GM12878 (cell line): ENCODE data around the gene ENAH. TPM values are rescaled to one million over a fixed set of nuclear protein-coding genes. Genes with fewer than 3 reads are reported as not detected.

Experiments used
- ATAC-seq: fragments of 200-7000 bp; cut with Tn5 transposase; 3 replicates; pipeline ENCODE4 v1.9.1; 2020; ENCODE audit warnings: mild to moderate bottlenecking, moderate library complexity
- BruUV-seq: library from RNA; stranded (reverse); fragments of 400-500 nt; replicated peaks from 2 replicates; lab custom pipeline; 2021; lab: Mats Ljungman, UMichigan
- CTCF ChIA-PET: fragments of 300-600 bp; sonication (Branson Sonifier 250); formaldehyde crosslinking; extraction: SDS; loops from one replicate; lab custom pipeline; 2021; ENCODE audit warnings: inconsistent platforms; lab: Yijun Ruan, JAX
- POLR2A ChIA-PET: fragments of 350-600 bp; formaldehyde crosslinking; extraction: SDS; loops from one replicate; lab custom pipeline; 2021; ENCODE audit warnings: inconsistent platforms; lab: Charles Lee
- RAD21 ChIA-PET: fragments of 300-600 bp; sonication (Branson Sonifier 250); formaldehyde crosslinking; loops from one replicate; lab custom pipeline; 2023; ENCODE audit warnings: antibody characterized with exemption; ENCODE audit not compliant: unreplicated experiment; lab: Charles Lee
- SMC1A ChIA-PET: fragments of 300-600 bp; sonication (Branson Sonifier 250); formaldehyde crosslinking; loops from one replicate; lab custom pipeline; 2023; ENCODE audit not compliant: unreplicated experiment, uncharacterized antibody; lab: Charles Lee
- DNase-seq: peaks from one replicate; pipeline ENCODE4 v3.0.0-alpha.2; 2011; ENCODE audit warnings: low read depth, low spot score
- FAIRE-seq: peaks from 3 replicates; lab custom pipeline; 2011; peaks lifted over from hg19 to GRCh38; lab: Jason Lieb, UNC
- H2AFZ ChIP-seq: 2 replicates; pipeline ENCODE4 v1.6.0; 2011; ENCODE audit warnings: low read depth, low read length, control low read depth; ENCODE audit not compliant: control insufficient read depth
- H3K27ac ChIP-seq: 2 replicates; pipeline ENCODE4 v1.5.1; 2011; ENCODE audit warnings: control low read depth; ENCODE audit not compliant: control insufficient read depth, insufficient read depth
- H3K27me3 ChIP-seq, 2 experiments: replicated peaks in 1 of 2; 2 replicates each; pipeline versions ENCODE4 v1.6.0 to v1.6.1; 2011; ENCODE audit warnings: low read length in 1 of 2; ENCODE audit not compliant: control insufficient read depth in 2 of 2, insufficient read depth in 2 of 2
- H3K36me3 ChIP-seq, 2 experiments: 2 replicates each; pipeline ENCODE4 v1.5.1; 2011; ENCODE audit warnings: low read length in 1 of 2; ENCODE audit not compliant: control insufficient read depth in 2 of 2, insufficient read depth in 2 of 2
- H3K4me1 ChIP-seq: 2 replicates; pipeline ENCODE4 v1.6.1; 2011; ENCODE audit warnings: mild to moderate bottlenecking, low read length, moderate library complexity, mixed read lengths; ENCODE audit not compliant: control insufficient read depth, insufficient read depth
- H3K4me2 ChIP-seq: 2 replicates; pipeline ENCODE4 v1.6.0; 2011; ENCODE audit warnings: control low read depth; ENCODE audit not compliant: control insufficient read depth, insufficient read depth
- H3K4me3 ChIP-seq: fragments of 200-600 bp; sonication (generic); 2 replicates; pipeline ENCODE4 v1.5.1; 2016
- H3K79me2 ChIP-seq: 2 replicates; pipeline ENCODE4 v1.6.0; 2011; ENCODE audit warnings: low read length; ENCODE audit not compliant: control insufficient read depth, insufficient read depth
- H3K9ac ChIP-seq: 2 replicates; pipeline ENCODE4 v1.8.0; 2011; ENCODE audit warnings: low read length, control low read depth, mixed read lengths; ENCODE audit not compliant: control insufficient read depth, insufficient read depth
- H3K9me3 ChIP-seq: replicated peaks from 3 replicates; pipeline ENCODE4 v1.5.1; 2011; ENCODE audit warnings: mild to moderate bottlenecking, low read length; ENCODE audit not compliant: control insufficient read depth, insufficient read depth
- H4K20me1 ChIP-seq: 2 replicates; pipeline ENCODE4 v1.6.0; 2011; ENCODE audit not compliant: control insufficient read depth, insufficient read depth
- BCL11A ChIP-seq: IDR thresholded peaks from 2 replicates; pipeline ENCODE4 v1.6.1; 2011; ENCODE audit warnings: low read depth, low read length
- CHD2 ChIP-seq: IDR thresholded peaks from 2 replicates; pipeline ENCODE4 v1.6.1; 2011; ENCODE audit warnings: low read depth, low read length, improper control_type of control experiment, borderline replicate concordance
- ELK1 ChIP-seq: IDR thresholded peaks from 2 replicates; pipeline ENCODE4 v1.6.1; 2012; ENCODE audit warnings: low read depth, low read length, improper control_type of control experiment
- HDAC6 ChIP-seq: fragments of 200-600 bp; sonication (generic); IDR thresholded peaks from one replicate; pipeline ENCODE4 v1.8.0; 2017; ENCODE audit warnings: antibody characterized with exemption; ENCODE audit not compliant: unreplicated experiment
- MTA3 ChIP-seq: IDR thresholded peaks from 2 replicates; pipeline ENCODE4 v1.6.1; 2012; ENCODE audit warnings: low read length, inconsistent platforms, borderline replicate concordance
- MYB ChIP-seq: fragments of 150-350 bp; IDR thresholded peaks from 2 replicates; pipeline ENCODE4 v1.6.1; 2014; ENCODE audit warnings: mild to moderate bottlenecking, low read depth, low read length, borderline replicate concordance
- NR2C2 ChIP-seq: IDR thresholded peaks from 2 replicates; pipeline ENCODE4 v1.6.1; 2011; ENCODE audit warnings: borderline replicate concordance, low read depth; ENCODE audit not compliant: control insufficient read depth, insufficient read length
- SMAD1 ChIP-seq: fragments of 450-650 bp; IDR thresholded peaks from 2 replicates; pipeline ENCODE4 v1.6.1; 2018; ENCODE audit warnings: mild to moderate bottlenecking, low read depth; ENCODE audit not compliant: partially characterized antibody
- SPI1 ChIP-seq: IDR thresholded peaks from 2 replicates; pipeline ENCODE4 v1.6.1; 2011; ENCODE audit warnings: low read depth, mild to moderate bottlenecking, low read length, moderate library complexity, borderline replicate concordance; ENCODE audit not compliant: insufficient read depth
- SREBF2 ChIP-seq: IDR thresholded peaks from 2 replicates; pipeline ENCODE4 v1.6.1; 2012; ENCODE audit warnings: mild to moderate bottlenecking, low read length
- WGBS: methylation state at CpG from one replicate; pipeline ENCODE4 v1.1.6; 2016; ENCODE audit warnings: low lambda C conversion rate; ENCODE audit not compliant: insufficient replicate concordance, insufficient coverage; ENCODE audit errors: missing lambda C conversion rate; 5-methylcytosine and 5-hydroxymethylcytosine counted together
- in situ Hi-C: fragments of 300-500 bp; cut with MboI; formaldehyde crosslinking; loops from 9 replicates; pipeline ENCODE4 v1.14.3; 2018; ENCODE audit warnings: mixed read lengths
- intact Hi-C: fragments of 100-400 bp; cut with micrococcal nuclease; formaldehyde crosslinking; loops from one replicate; pipeline ENCODE4 v1.14.2; 2022; ENCODE audit not compliant: unreplicated experiment
- polyA plus RNA-seq, 11 experiments: library from polyadenylated mRNA; depleted of rRNA in 4 of 11; unstranded in 6 of 11; stranded (reverse) in 5 of 11; fragments of >200 nt; fragmentation: Nextera tagmentation in 4 of 11; fragmentation: Illumina TruSeq in 1 of 11; extraction: Ambion mirVana in 4 of 11; extraction: Trizol in 1 of 11; gene quantifications; 1 replicate in 1 of 11; 2 replicates in 10 of 11; pipeline versions ENCODE4 v1.2.1 to v1.2.3, GENCODE V29; 2011 to 2016; ENCODE audit warnings: inconsistent platforms in 2 of 11, missing spikeins in 2 of 11, low read depth in 1 of 11
- total RNA-seq, 4 experiments: library from RNA; depleted of rRNA in 3 of 4; stranded (reverse); fragments of >200 nt in 3 of 4; fragmentation: Illumina TruSeq in 1 of 4; extraction: Trizol in 1 of 4; gene quantifications; 2 replicates each; pipeline versions ENCODE4 v1.2.1 to v1.2.3, GENCODE V29; 2013 to 2021
- TF ChIP-seq, protein P1 (sequence below): fragments of 450-650 bp; IDR thresholded peaks from 2 replicates; pipeline ENCODE4 v1.6.1; 2016; ENCODE audit warnings: mild to moderate bottlenecking
- TF ChIP-seq, protein P2 (sequence below): fragments of 450-650 bp; formaldehyde crosslinking; IDR thresholded peaks from 2 replicates; pipeline ENCODE4 v1.5.0; 2022; ENCODE audit warnings: mild to moderate bottlenecking, missing genetic modification characterization
- TF ChIP-seq, protein P3 (sequence below): IDR thresholded peaks from 2 replicates; pipeline ENCODE4 v1.6.1; 2012; ENCODE audit warnings: mild to moderate bottlenecking, low read depth, low read length

The ENAH gene
- total and polyA plus RNA-seq, 10 of the 15 experiments (the other 5 are each of a cell fraction or from before 2014, with no cell fraction given), result under 0.01 to 0.62 (median 0.06) TPM; not detected in 5

DNA sequence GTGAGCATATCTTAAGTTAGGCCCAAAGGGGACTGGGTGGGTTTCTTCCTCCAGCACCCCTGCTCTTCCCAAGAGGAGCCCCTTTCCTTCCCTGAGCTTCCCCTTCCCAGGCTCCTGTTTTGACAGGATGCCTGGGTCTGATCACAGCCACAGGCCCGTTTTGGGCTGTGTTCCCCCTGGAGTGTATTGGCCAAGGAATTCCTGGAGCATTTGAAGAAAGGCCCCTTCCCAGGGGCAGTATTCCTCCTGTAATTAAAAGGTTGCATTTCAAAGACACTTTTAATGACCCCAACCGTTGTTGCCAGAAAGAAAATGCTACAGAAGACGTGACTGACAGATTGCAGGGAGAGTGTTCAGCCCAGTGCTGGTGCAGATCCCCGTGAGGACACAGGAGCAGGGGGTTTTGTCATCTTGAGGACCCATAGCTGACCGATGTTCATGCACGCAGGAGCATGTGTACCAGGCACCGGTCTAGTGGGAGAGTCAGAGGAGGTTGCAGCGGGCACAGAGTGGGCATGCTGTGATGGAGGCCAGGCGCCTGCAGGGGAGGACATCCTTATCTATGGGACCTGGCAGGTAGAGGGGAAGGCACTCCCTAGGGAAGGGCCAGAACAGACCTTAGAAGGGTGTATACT lies 205.8 kb downstream of the ENAH start:
- DNase-seq (no peak), ATAC-seq (no peak), FAIRE-seq (no peak)
- POLR2A ChIA-PET, result interaction anchor here (4.3 kb wide), 1 partner anchor 19 kb away, joined by 31 read pairs; the partner anchor contains the start of gene LBR
- Histone ChIP-seq H2AFZ (no peak overlapping the region), H3K4me3 (no peak overlapping the region), H4K20me1 (no peaks in the 10 kb centered on the region), H3K27ac (no peak overlapping the region), H3K27me3 (no peaks in the 10 kb centered on the region; a peak in 1 of 4 replicates), H3K4me2 (no peak overlapping the region), H3K79me2 (no peaks in the 10 kb centered on the region), H3K4me1 (peaks cover 26% of the 10 kb centered on the region), H3K9me3 (no peaks in the 10 kb centered on the region), H3K9ac (no peak overlapping the region), H3K36me3 (no peaks in the 10 kb centered on the region)
- no TSS peak for BruUV-seq
- in situ Hi-C loops (no loop called here), intact Hi-C loops (no loop called here)
- RAD21 ChIA-PET, result interaction anchor here (0.9 to 4.3 kb wide), 2 partner anchors 21 to 25 kb away, joined by 3 to 22 read pairs; no protein-coding TSS in a partner anchor
- WGBS, result 71% methylated on average over 9 of the region's 9 CpGs
- SMC1A ChIA-PET, result no interaction called here
- CTCF ChIA-PET, result no interaction called here
- TF ChIP-seq HDAC6 (no peak), SREBF2 (no peak), MTA3 (no peak), CHD2 (no peak), SPI1 (no peak), MYB (no peak), NR2C2 (no peak), SMAD1 (no peak), BCL11A (no peak), ELK1 (no peak)
- TF ChIP-seq, protein P1, sequence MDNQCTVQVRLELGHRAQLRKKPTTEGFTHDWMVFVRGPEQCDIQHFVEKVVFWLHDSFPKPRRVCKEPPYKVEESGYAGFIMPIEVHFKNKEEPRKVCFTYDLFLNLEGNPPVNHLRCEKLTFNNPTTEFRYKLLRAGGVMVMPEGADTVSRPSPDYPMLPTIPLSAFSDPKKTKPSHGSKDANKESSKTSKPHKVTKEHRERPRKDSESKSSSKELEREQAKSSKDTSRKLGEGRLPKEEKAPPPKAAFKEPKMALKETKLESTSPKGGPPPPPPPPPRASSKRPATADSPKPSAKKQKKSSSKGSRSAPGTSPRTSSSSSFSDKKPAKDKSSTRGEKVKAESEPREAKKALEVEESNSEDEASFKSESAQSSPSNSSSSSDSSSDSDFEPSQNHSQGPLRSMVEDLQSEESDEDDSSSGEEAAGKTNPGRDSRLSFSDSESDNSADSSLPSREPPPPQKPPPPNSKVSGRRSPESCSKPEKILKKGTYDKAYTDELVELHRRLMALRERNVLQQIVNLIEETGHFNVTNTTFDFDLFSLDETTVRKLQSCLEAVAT, result no peak
- TF ChIP-seq, protein P2, sequence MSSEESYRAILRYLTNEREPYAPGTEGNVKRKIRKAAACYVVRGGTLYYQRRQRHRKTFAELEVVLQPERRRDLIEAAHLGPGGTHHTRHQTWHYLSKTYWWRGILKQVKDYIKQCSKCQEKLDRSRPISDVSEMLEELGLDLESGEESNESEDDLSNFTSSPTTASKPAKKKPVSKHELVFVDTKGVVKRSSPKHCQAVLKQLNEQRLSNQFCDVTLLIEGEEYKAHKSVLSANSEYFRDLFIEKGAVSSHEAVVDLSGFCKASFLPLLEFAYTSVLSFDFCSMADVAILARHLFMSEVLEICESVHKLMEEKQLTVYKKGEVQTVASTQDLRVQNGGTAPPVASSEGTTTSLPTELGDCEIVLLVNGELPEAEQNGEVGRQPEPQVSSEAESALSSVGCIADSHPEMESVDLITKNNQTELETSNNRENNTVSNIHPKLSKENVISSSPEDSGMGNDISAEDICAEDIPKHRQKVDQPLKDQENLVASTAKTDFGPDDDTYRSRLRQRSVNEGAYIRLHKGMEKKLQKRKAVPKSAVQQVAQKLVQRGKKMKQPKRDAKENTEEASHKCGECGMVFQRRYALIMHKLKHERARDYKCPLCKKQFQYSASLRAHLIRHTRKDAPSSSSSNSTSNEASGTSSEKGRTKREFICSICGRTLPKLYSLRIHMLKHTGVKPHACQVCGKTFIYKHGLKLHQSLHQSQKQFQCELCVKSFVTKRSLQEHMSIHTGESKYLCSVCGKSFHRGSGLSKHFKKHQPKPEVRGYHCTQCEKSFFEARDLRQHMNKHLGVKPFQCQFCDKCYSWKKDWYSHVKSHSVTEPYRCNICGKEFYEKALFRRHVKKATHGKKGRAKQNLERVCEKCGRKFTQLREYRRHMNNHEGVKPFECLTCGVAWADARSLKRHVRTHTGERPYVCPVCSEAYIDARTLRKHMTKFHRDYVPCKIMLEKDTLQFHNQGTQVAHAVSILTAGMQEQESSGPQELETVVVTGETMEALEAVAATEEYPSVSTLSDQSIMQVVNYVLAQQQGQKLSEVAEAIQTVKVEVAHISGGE (CRISPR knock-in tag), result no peak
- TF ChIP-seq, protein P3, sequence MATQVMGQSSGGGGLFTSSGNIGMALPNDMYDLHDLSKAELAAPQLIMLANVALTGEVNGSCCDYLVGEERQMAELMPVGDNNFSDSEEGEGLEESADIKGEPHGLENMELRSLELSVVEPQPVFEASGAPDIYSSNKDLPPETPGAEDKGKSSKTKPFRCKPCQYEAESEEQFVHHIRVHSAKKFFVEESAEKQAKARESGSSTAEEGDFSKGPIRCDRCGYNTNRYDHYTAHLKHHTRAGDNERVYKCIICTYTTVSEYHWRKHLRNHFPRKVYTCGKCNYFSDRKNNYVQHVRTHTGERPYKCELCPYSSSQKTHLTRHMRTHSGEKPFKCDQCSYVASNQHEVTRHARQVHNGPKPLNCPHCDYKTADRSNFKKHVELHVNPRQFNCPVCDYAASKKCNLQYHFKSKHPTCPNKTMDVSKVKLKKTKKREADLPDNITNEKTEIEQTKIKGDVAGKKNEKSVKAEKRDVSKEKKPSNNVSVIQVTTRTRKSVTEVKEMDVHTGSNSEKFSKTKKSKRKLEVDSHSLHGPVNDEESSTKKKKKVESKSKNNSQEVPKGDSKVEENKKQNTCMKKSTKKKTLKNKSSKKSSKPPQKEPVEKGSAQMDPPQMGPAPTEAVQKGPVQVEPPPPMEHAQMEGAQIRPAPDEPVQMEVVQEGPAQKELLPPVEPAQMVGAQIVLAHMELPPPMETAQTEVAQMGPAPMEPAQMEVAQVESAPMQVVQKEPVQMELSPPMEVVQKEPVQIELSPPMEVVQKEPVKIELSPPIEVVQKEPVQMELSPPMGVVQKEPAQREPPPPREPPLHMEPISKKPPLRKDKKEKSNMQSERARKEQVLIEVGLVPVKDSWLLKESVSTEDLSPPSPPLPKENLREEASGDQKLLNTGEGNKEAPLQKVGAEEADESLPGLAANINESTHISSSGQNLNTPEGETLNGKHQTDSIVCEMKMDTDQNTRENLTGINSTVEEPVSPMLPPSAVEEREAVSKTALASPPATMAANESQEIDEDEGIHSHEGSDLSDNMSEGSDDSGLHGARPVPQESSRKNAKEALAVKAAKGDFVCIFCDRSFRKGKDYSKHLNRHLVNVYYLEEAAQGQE, result no peak
